Transverse colon (tissue), 4 donors: ENCODE measurements around the gene SSC5D. TPM values are rescaled to one million over a fixed set of nuclear protein-coding genes. Genes with fewer than 3 reads are reported as not detected.

ENCODE experiments used
- DNase-seq: peaks from one replicate; pipeline ENCODE4 v3.0.0-alpha.2; 2019
- H3K27ac ChIP-seq, 4 donors: fragments of 200-600 bp; sonication (generic); 2 replicates each; pipeline ENCODE4 v1.5.1; 2016 to 2018; ENCODE audit warnings: inconsistent platforms in 4 of 4
- H3K27me3 ChIP-seq: fragments of 200-600 bp; sonication (generic); 2 replicates; pipeline ENCODE4 v1.5.1; 2017; ENCODE audit warnings: inconsistent platforms
- H3K36me3 ChIP-seq, 4 donors: fragments of 200-600 bp; sonication (generic); 2 replicates each; pipeline ENCODE4 v1.5.1; 2017 to 2019; ENCODE audit warnings: inconsistent platforms in 4 of 4
- H3K4me1 ChIP-seq, 4 donors: fragments of 200-600 bp; sonication (generic); 2 replicates each; pipeline ENCODE4 v1.5.1; 2017 to 2020; ENCODE audit warnings: inconsistent platforms in 4 of 4
- H3K4me3 ChIP-seq, 4 donors: fragments of 200-600 bp; sonication (generic); 1 replicate in 1 of 4; 2 replicates in 3 of 4; pipeline versions ENCODE4 v1.5.1 to v1.6.1; 2017 to 2019; ENCODE audit warnings: inconsistent platforms in 4 of 4
- H3K9me3 ChIP-seq, 2 donors: fragments of 200-600 bp; sonication (generic); 2 replicates each; pipeline ENCODE4 v1.5.1; 2017 to 2019; ENCODE audit warnings: inconsistent platforms in 2 of 2
- EP300 ChIP-seq: sonication (generic); formaldehyde crosslinking; IDR thresholded peaks from one replicate; pipeline ENCODE4 v1.6.1; 2017; ENCODE audit warnings: antibody characterized with exemption, low read depth
- POLR2A ChIP-seq: fragments of 450-650 bp; IDR thresholded peaks from one replicate; pipeline ENCODE4 v1.6.1; 2016; ENCODE audit warnings: antibody characterized with exemption, mild to moderate bottlenecking, moderate library complexity
- POLR2AphosphoS5 ChIP-seq, 3 donors: sonication (generic); formaldehyde crosslinking; IDR thresholded peaks; one replicate each; pipeline ENCODE4 v1.6.1; 2016; ENCODE audit warnings: antibody characterized with exemption in 3 of 3
- WGBS, 2 donors: methylation state at CpG; one replicate each; pipeline ENCODE4 v1.1.5; 2018; ENCODE audit warnings: low coverage in 1 of 2; 5-methylcytosine and 5-hydroxymethylcytosine counted together
- in situ Hi-C, 4 donors: fragments of 200-750 bp; cut with MboI; loops; one replicate each; pipeline versions ENCODE4 v1.15.0 to v1.15.1; 2017; ENCODE audit warnings: low sequenced_read_pairs in 3 of 4, low pct_ligation_motif_present in 1 of 4, low pct_unique_long_range_greater_than_20kb in 1 of 4
- intact Hi-C: fragments of 100-400 bp; cut with DNase I; formaldehyde crosslinking; loops from one replicate; pipeline ENCODE4 v1.15.1; 2023; ENCODE audit warnings: low total_unique reads
- total RNA-seq, 4 donors: library from RNA; depleted of rRNA; stranded (reverse); fragments of >200 nt; gene quantifications; one replicate each; pipeline ENCODE4 v1.1.0, GENCODE V29; 2016
- TF ChIP-seq, protein P1 (sequence below), 5 experiments: fragments of 200-600 bp in 3 of 5; fragments of 450-650 bp in 2 of 5; sonication (generic) in 3 of 5; IDR thresholded peaks; 1 replicate in 2 of 5; 2 replicates in 3 of 5; pipeline ENCODE4 v1.5.1; 2016 to 2017; ENCODE audit warnings: antibody characterized with exemption in 5 of 5, inconsistent platforms in 3 of 5, mild to moderate bottlenecking in 2 of 5, moderate library complexity in 1 of 5

The SSC5D gene
- total RNA-seq, 4 donors from 2014 or later, result 3.4 to 41.2 (median 11.1) TPM

DNA sequence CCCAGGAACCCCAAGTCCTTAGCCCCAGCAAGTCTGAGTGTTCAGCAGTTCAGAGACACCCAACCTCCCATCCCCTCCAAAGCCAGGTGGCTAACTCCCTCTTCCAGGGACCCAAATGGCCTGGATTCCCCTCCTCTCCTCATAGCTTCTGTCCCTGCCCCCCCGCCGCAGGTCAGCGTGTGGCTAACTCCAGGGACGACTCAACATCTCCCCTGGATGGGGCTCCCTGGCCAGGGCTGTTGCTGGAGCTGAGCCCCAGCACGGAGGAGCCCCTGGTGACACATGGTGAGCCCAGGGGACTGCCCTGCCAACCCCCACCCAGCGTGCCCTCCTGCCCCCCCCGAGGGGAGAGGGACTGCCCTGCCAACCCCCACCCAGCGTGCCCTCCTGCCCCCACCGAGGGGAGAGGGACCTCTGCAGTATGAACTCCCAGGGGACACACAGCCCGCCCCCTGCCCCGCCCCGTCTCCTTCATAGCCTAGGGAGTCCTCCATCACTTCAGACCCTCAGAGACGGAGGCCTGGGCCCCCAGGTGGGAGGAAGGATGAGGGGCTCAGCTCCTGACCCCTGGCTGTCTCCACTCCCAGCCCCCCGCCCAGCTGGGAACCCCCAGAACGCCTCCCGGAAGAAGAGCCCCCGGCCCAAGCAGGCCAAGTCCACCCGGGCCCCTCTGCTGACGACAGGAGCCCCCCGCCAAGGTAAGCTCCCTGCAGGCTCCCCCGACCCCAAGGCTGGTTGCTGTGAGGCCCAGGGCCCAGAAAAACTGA is 1.7 kb downstream of the SSC5D start:
- H3K27me3 ChIP-seq, result peaks cover 22% of the 10 kb centered on the region
- peaks cover 27 to 50% (median 37%) of the 10 kb centered on the region in 4 donors for H3K4me1 ChIP-seq
- DNase-seq, result no peak
- TF ChIP-seq, protein P1, sequence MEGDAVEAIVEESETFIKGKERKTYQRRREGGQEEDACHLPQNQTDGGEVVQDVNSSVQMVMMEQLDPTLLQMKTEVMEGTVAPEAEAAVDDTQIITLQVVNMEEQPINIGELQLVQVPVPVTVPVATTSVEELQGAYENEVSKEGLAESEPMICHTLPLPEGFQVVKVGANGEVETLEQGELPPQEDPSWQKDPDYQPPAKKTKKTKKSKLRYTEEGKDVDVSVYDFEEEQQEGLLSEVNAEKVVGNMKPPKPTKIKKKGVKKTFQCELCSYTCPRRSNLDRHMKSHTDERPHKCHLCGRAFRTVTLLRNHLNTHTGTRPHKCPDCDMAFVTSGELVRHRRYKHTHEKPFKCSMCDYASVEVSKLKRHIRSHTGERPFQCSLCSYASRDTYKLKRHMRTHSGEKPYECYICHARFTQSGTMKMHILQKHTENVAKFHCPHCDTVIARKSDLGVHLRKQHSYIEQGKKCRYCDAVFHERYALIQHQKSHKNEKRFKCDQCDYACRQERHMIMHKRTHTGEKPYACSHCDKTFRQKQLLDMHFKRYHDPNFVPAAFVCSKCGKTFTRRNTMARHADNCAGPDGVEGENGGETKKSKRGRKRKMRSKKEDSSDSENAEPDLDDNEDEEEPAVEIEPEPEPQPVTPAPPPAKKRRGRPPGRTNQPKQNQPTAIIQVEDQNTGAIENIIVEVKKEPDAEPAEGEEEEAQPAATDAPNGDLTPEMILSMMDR (IDR thresholded peaks at IDR 0.05), result no peak
- TF ChIP-seq POLR2AphosphoS5 (IDR thresholded peaks at IDR 0.05) (no peak), POLR2A (no peak), EP300 (no peak)
- H3K4me3 ChIP-seq, result peak overlapping the region in 2 of 4 donors; percentile 0 to 16
- H3K36me3 ChIP-seq, result no peaks in the 10 kb centered on the region
- intact Hi-C loops (no loop called here), in situ Hi-C loops (loop anchor here in 1 of 4 donors (10.0 kb wide), 1 partner anchor 355 kb away; no protein-coding TSS in a partner anchor)
- peak overlapping the region; percentile 64 to 94 (median 88) for H3K27ac ChIP-seq
- no peaks in the 10 kb centered on the region for H3K9me3 ChIP-seq
- WGBS, 2 donors, result 47% methylated on average over 5 of the region's 21 CpGs; no CpG with 5 or more reads in 1 of the 2 donors

GRCh38 chr19:55490478-55491432 is 2.5 kb downstream of the SSC5D start:
- intact Hi-C loops, result no loop called here
- no peak for DNase-seq
- in situ Hi-C loops, result loop anchor here in 1 of 4 donors (10.0 kb wide), 1 partner anchor 356 kb away; no protein-coding TSS in a partner anchor
- peaks cover 18% of the 10 kb centered on the region for H3K27me3 ChIP-seq
- peak overlapping the region; percentile 29 to 94 (median 67) for H3K27ac ChIP-seq
- TF ChIP-seq POLR2A (no peak), EP300 (no peak), POLR2AphosphoS5 (IDR thresholded peaks at IDR 0.05) (no peak)
- TF ChIP-seq, protein P1 (IDR thresholded peaks at IDR 0.05), result no peak
- H3K4me3 ChIP-seq, result no peak overlapping the region
- H3K4me1 ChIP-seq, result peaks cover 19 to 41% (median 29%) of the 10 kb centered on the region in 4 donors
- H3K9me3 ChIP-seq, result no peaks in the 10 kb centered on the region
- 79% methylated on average over 47 of the region's 52 CpGs; no CpG with 5 or more reads in 1 of the 2 donors for WGBS, 2 donors
- no peaks in the 10 kb centered on the region for H3K36me3 ChIP-seq

DNA sequence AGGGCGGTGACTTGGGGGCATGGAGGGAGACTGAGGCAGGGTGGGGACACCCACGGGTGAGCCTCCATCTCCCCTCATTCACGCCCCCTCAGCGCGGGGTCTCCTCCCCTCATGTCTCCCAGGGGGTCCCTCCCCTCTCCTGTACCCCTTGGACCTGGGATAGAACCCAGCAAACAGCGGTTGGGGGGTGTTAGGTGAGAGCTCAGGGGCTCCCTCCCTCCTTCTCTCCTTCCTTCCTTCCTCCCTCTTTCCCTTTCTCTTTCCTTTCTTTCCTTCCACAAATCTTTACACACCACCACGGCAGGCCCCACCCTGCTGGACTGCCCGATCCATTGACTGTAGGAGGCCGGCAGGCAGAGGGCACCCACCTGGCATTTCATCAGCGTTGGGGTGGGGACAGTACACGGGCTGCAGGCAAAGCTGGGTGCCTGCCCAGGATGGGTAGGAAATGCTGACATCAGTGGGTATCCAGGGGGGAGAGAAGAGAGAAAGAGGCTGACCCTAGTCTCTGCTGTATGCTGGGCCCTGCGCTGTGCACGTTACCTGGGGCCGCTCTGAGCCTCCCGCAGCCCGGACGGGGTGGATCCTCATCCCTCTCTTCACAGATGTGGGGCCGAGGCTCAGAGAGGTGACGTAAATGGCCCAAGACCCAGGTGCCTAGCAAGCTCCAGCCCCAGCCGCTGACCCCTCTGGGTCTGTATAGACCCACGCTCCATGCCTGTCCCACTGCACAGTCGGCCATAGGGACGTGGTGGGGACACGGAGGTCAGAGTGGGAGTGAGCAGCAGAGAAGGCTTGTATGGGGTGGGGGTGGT is 3.5 kb downstream of the SSC5D start:
- Histone ChIP-seq H3K9me3 (no peaks in the 10 kb centered on the region), H3K4me3 (no peak overlapping the region), H3K4me1 (peaks cover 10 to 31% (median 20%) of the 10 kb centered on the region in 4 donors), H3K27ac (peak overlapping the region; percentile 29 to 94 (median 67)), H3K27me3 (peaks cover 18% of the 10 kb centered on the region), H3K36me3 (no peaks in the 10 kb centered on the region)
- WGBS, 2 donors, result 57% methylated on average over 24 of the region's 24 CpGs; no CpG with 5 or more reads in 1 of the 2 donors
- intact Hi-C loops, result no loop called here
- no peak for DNase-seq
- in situ Hi-C loops, result loop anchor here in 1 of 4 donors (10.0 kb wide), 1 partner anchor 357 kb away; no protein-coding TSS in a partner anchor
- TF ChIP-seq POLR2A (no peak), POLR2AphosphoS5 (IDR thresholded peaks at IDR 0.05) (no peak), EP300 (no peak)
- TF ChIP-seq, protein P1 (IDR thresholded peaks at IDR 0.05), result no peak
